WTC11 (cell line): ENCODE measurements around the gene CDH13. TPM values are rescaled to one million over a fixed set of nuclear protein-coding genes. Genes with fewer than 3 reads are reported as not detected.

Experiments
- ATAC-seq: fragments of 200-7000 bp; cut with Tn5 transposase; 2 replicates; pipeline ENCODE4 v1.10.0; 2021; ENCODE audit warnings: mild to moderate bottlenecking, moderate library complexity
- CTCF ChIA-PET: fragments of 300-600 bp; sonication (Branson Sonifier 250); formaldehyde crosslinking; loops from one replicate; lab custom pipeline; 2021; ENCODE audit warnings: antibody characterized with exemption; lab: Charles Lee
- POLR2A ChIA-PET: fragments of 350-600 bp; sonication (Branson Sonifier 250); formaldehyde crosslinking; loops from one replicate; lab custom pipeline; 2021; ENCODE audit warnings: antibody characterized with exemption; lab: Charles Lee
- DNase-seq: peaks from one replicate; pipeline ENCODE4 v3.0.0; 2021; ENCODE audit warnings: low spot score
- H3K27ac Mint-ChIP-seq: 2 replicates; pipeline ENCODE4 v1.8.0; 2021; ENCODE audit warnings: mixed read lengths
- H3K27me3 Mint-ChIP-seq: 2 replicates; pipeline ENCODE4 v1.8.0; 2021; ENCODE audit warnings: low read depth, mild to moderate bottlenecking, moderate library complexity, mixed read lengths
- H3K36me3 Mint-ChIP-seq: 2 replicates; pipeline ENCODE4 v1.8.0; 2021; ENCODE audit warnings: mixed read lengths
- H3K4me1 Mint-ChIP-seq: 2 replicates; pipeline ENCODE4 v1.8.0; 2022; ENCODE audit warnings: mixed read lengths
- H3K4me3 Mint-ChIP-seq: 2 replicates; pipeline ENCODE4 v1.8.0; 2021; ENCODE audit warnings: mild to moderate bottlenecking, moderate library complexity, mixed read lengths
- H3K9me3 Mint-ChIP-seq: 2 replicates; pipeline ENCODE4 v1.8.0; 2021; ENCODE audit warnings: mixed read lengths
- E2F5 ChIP-seq: sonication (generic); formaldehyde crosslinking; IDR thresholded peaks from 2 replicates; pipeline ENCODE4 v1.8.1; 2022; ENCODE audit warnings: mild to moderate bottlenecking, moderate library complexity, missing genetic modification reagents
- FOXK1 ChIP-seq: sonication (generic); formaldehyde crosslinking; IDR thresholded peaks from 2 replicates; pipeline ENCODE4 v1.8.0; 2022; ENCODE audit warnings: mild to moderate bottlenecking, moderate library complexity, missing genetic modification reagents
- FOXP4 ChIP-seq: sonication (generic); formaldehyde crosslinking; IDR thresholded peaks from 2 replicates; pipeline ENCODE4 v1.8.0; 2022; ENCODE audit warnings: mild to moderate bottlenecking, missing genetic modification reagents
- GABPB1 ChIP-seq: sonication (generic); formaldehyde crosslinking; IDR thresholded peaks from 2 replicates; pipeline ENCODE4 v1.8.1; 2023; ENCODE audit warnings: mild to moderate bottlenecking, missing genetic modification reagents
- IRF1 ChIP-seq: sonication (generic); formaldehyde crosslinking; IDR thresholded peaks from 2 replicates; pipeline ENCODE4 v1.8.0; 2023; ENCODE audit warnings: missing genetic modification reagents
- JAZF1 ChIP-seq: fragments of 250-450 bp; sonication (Bioruptor Pico); IDR thresholded peaks from 2 replicates; pipeline ENCODE4 v1.9.0; 2021; ENCODE audit warnings: moderate library complexity, mild to moderate bottlenecking, inconsistent platforms
- MLX ChIP-seq: sonication (generic); formaldehyde crosslinking; IDR thresholded peaks from 2 replicates; pipeline ENCODE4 v1.8.1; 2023; ENCODE audit warnings: mild to moderate bottlenecking, missing genetic modification reagents, moderate library complexity
- NR3C1 ChIP-seq: sonication (generic); formaldehyde crosslinking; conservative IDR thresholded peaks from 2 replicates; pipeline ENCODE4 v1.8.1; 2023; ENCODE audit warnings: low read depth, mild to moderate bottlenecking, missing genetic modification reagents
- PREB ChIP-seq: sonication (generic); formaldehyde crosslinking; IDR thresholded peaks from 2 replicates; pipeline ENCODE4 v1.8.1; 2022; ENCODE audit warnings: mild to moderate bottlenecking, missing genetic modification reagents, moderate library complexity, borderline replicate concordance
- RORB ChIP-seq: fragments of 250-450 bp; sonication (Bioruptor Pico); IDR thresholded peaks from 2 replicates; pipeline ENCODE4 v1.9.0; 2021; ENCODE audit warnings: mild to moderate bottlenecking
- SP1 ChIP-seq: sonication (generic); formaldehyde crosslinking; conservative IDR thresholded peaks from 2 replicates; pipeline ENCODE4 v1.8.1; 2022; ENCODE audit warnings: missing genetic modification reagents
- ZBTB43 ChIP-seq: sonication (generic); formaldehyde crosslinking; IDR thresholded peaks from 2 replicates; pipeline ENCODE4 v1.8.1; 2023; ENCODE audit warnings: mild to moderate bottlenecking, missing genetic modification reagents
- ZNF232 ChIP-seq: sonication (generic); formaldehyde crosslinking; IDR thresholded peaks from 2 replicates; pipeline ENCODE4 v1.8.0; 2022; ENCODE audit warnings: mild to moderate bottlenecking, missing genetic modification reagents
- ZNF317 ChIP-seq: sonication (generic); formaldehyde crosslinking; IDR thresholded peaks from 2 replicates; pipeline ENCODE4 v1.8.1; 2023; ENCODE audit warnings: low read depth, mild to moderate bottlenecking, moderate library complexity, missing genetic modification reagents, borderline replicate concordance
- ZNF416 ChIP-seq: fragments of 250-450 bp; sonication (Bioruptor Pico); IDR thresholded peaks from 2 replicates; pipeline ENCODE4 v1.9.0; 2021; ENCODE audit warnings: mild to moderate bottlenecking, inconsistent platforms
- ZNF423 ChIP-seq: fragments of 250-450 bp; sonication (Bioruptor Pico); IDR thresholded peaks from 2 replicates; pipeline ENCODE4 v2.1.2; 2022; ENCODE audit warnings: mild to moderate bottlenecking, moderate library complexity
- ZSCAN18 ChIP-seq: fragments of 250-450 bp; sonication (Bioruptor Pico); IDR thresholded peaks from 2 replicates; pipeline ENCODE4 v2.1.2; 2022; ENCODE audit warnings: mild to moderate bottlenecking, moderate library complexity
- total RNA-seq: library from RNA; stranded (reverse); gene quantifications from 3 replicates; pipeline ENCODE4 v1.2.3, GENCODE V29; 2021

CDH13 gene
- total RNA-seq, 1 experiment from 2014 or later, result 0.81 TPM

- Mint-ChIP-seq H3K27me3 (no peaks in the 10 kb centered on the region), H3K4me1 (peaks cover 28% of the 10 kb centered on the region), H3K4me3 (no peak overlapping the region)
- no peak for DNase-seq
- no peak for TF ChIP-seq ZNF416
- no peak for TF ChIP-seq NR3C1 (CRISPR knock-in tag)
- TF ChIP-seq ZNF317 (CRISPR knock-in tag), result no peak
- TF ChIP-seq ZNF232 (CRISPR knock-in tag), result no peak
- no peak for TF ChIP-seq GABPB1
- no peak for TF ChIP-seq MLX
- TF ChIP-seq FOXK1, result no peak
- TF ChIP-seq, all 79 proteins: peak for 0
- no peaks in the 10 kb centered on the region for H3K36me3 Mint-ChIP-seq
- ChIA-PET POLR2A (no interaction called here), CTCF (no interaction called here)
- no peak for ATAC-seq
- H3K27ac Mint-ChIP-seq, result no peak overlapping the region
- peaks cover 22% of the 10 kb centered on the region for H3K9me3 Mint-ChIP-seq
Observed at GRCh38 chr16:82876951-82877350, 250.2 kb downstream of the CDH13 start.

GRCh38 chr16:82878466-82878865 lies 251.7 kb downstream of the CDH13 start:
- TF ChIP-seq SP1 (no peak), PREB (no peak), ZSCAN18 (no peak), ZNF423 (no peak), ZBTB43 (CRISPR knock-in tag) (no peak), E2F5 (CRISPR knock-in tag) (no peak)
- TF ChIP-seq, all 79 proteins: peak for 0
- ChIA-PET POLR2A (no interaction called here), CTCF (interaction anchor here (0.6 kb wide), 1 partner anchor 1293 kb away, joined by 5 read pairs; no protein-coding TSS in a partner anchor)
- DNase-seq (no peak), ATAC-seq (no peak)
- Mint-ChIP-seq H3K4me1 (peaks cover 34% of the 10 kb centered on the region), H3K27me3 (no peaks in the 10 kb centered on the region), H3K27ac (no peak overlapping the region), H3K4me3 (no peak overlapping the region), H3K9me3 (peaks cover 14% of the 10 kb centered on the region), H3K36me3 (no peaks in the 10 kb centered on the region)

- ChIA-PET POLR2A (no interaction called here), CTCF (no interaction called here)
- Mint-ChIP-seq H3K36me3 (no peaks in the 10 kb centered on the region), H3K4me3 (no peak overlapping the region), H3K27ac (no peak overlapping the region), H3K9me3 (peaks cover 7% of the 10 kb centered on the region), H3K4me1 (peaks cover 16% of the 10 kb centered on the region), H3K27me3 (no peaks in the 10 kb centered on the region)
- no peak for DNase-seq
- TF ChIP-seq JAZF1 (no peak), IRF1 (CRISPR knock-in tag) (no peak), RORB (no peak), FOXP4 (CRISPR knock-in tag) (no peak)
- ATAC-seq, result no peak
Observed at GRCh38 chr16:82880346-82880745, 253.6 kb downstream of the CDH13 start.
